Measurements from ENCODE around the gene ZNF664.
A peak's percentile ranks its signal among the peaks of the same experiment; 100 is the strongest.

Gene ZNF664

GRCh38 chr12:123972457-123973401 is at the start of gene ZNF664, which contains the start of gene CCDC92:
ZNF664 (plus strand) TSS chr12:123973215; CDS start chr12:124012145, 38,930 bp downstream.
CCDC92 (minus strand) TSS chr12:123972831; CDS start chr12:123944305, 28,526 bp downstream.
- DNase-seq (ENCODE audit: low spot score in 2 of 2) (peak; percentile 95 to 97), ATAC-seq (peak; percentile 90)
- peak within 1 kb of the TSS; percentile 85 for H3K27ac Mint-ChIP-seq
- H3K4me3 Mint-ChIP-seq, result peak within 1 kb of the TSS; percentile 87
- H3K36me3 Mint-ChIP-seq, result peaks cover 45% of the 10 kb centered on the region
- H3K9me3 Mint-ChIP-seq, result no peaks in the 10 kb centered on the region
- H3K4me1 Mint-ChIP-seq, result peaks cover 37% of the 10 kb centered on the region

GRCh38 chr12:123923927-123924326 is 49.1 kb upstream of the ZNF664 start:
- Mint-ChIP-seq H3K4me3 (no peak overlapping the region), H3K4me1 (no peaks in the 10 kb centered on the region)
- no peak for ATAC-seq

GRCh38 chr12:123924539-123924938 is 48.5 kb upstream of the ZNF664 start:
- no peaks in the 10 kb centered on the region for H3K4me1 Mint-ChIP-seq
- H3K4me3 Mint-ChIP-seq, result no peak overlapping the region
- ATAC-seq (no peak), DNase-seq (ENCODE audit: low spot score in 2 of 2) (no peak)
- no peaks in the 10 kb centered on the region for H3K9me3 Mint-ChIP-seq
- no peak overlapping the region for H3K27ac Mint-ChIP-seq
- H3K36me3 Mint-ChIP-seq, result no peaks in the 10 kb centered on the region

More at GRCh38 chr12:123923927-123924326, 49.1 kb upstream of the ZNF664 start:
- Mint-ChIP-seq H3K9me3 (no peaks in the 10 kb centered on the region), H3K36me3 (no peaks in the 10 kb centered on the region), H3K27ac (no peak overlapping the region)
- no peak for DNase-seq (ENCODE audit: low spot score in 2 of 2)

- DNase-seq (ENCODE audit: low spot score in 2 of 2), result no peak
- Mint-ChIP-seq H3K36me3 (no peaks in the 10 kb centered on the region), H3K9me3 (no peaks in the 10 kb centered on the region), H3K4me3 (no peak overlapping the region), H3K27ac (no peak overlapping the region), H3K4me1 (peaks cover 16% of the 10 kb centered on the region)
- no peak for ATAC-seq
Measured at GRCh38 chr12:123928274-123928865, 44.6 kb upstream of the ZNF664 start.

GRCh38 chr12:123928897-123929296 is 44.1 kb upstream of the ZNF664 start:
- DNase-seq (ENCODE audit: low spot score in 2 of 2) (no peak), ATAC-seq (no peak)
- Mint-ChIP-seq H3K9me3 (no peaks in the 10 kb centered on the region), H3K4me3 (no peak overlapping the region), H3K27ac (no peak overlapping the region), H3K36me3 (no peaks in the 10 kb centered on the region), H3K4me1 (peaks cover 17% of the 10 kb centered on the region)

- H3K27ac Mint-ChIP-seq, result no peak overlapping the region
- H3K36me3 Mint-ChIP-seq, result no peaks in the 10 kb centered on the region
- H3K4me1 Mint-ChIP-seq, result peaks cover 17% of the 10 kb centered on the region
- H3K4me3 Mint-ChIP-seq, result no peak overlapping the region
- DNase-seq (ENCODE audit: low spot score in 2 of 2) (no peak), ATAC-seq (no peak)
- no peaks in the 10 kb centered on the region for H3K9me3 Mint-ChIP-seq
Measured at GRCh38 chr12:123929946-123930583, 43.0 kb upstream of the ZNF664 start.

GRCh38 chr12:123931686-123932321 is 41.2 kb upstream of the ZNF664 start:
- H3K4me3 Mint-ChIP-seq, result no peak overlapping the region
- no peaks in the 10 kb centered on the region for H3K9me3 Mint-ChIP-seq
- ATAC-seq, result peak; percentile 55
- no peak for DNase-seq (ENCODE audit: low spot score in 2 of 2)
- H3K27ac Mint-ChIP-seq, result no peak overlapping the region
- peaks cover 24% of the 10 kb centered on the region for H3K4me1 Mint-ChIP-seq
- H3K36me3 Mint-ChIP-seq, result no peaks in the 10 kb centered on the region

- Mint-ChIP-seq H3K4me1 (peaks cover 35% of the 10 kb centered on the region), H3K4me3 (no peak overlapping the region), H3K36me3 (no peaks in the 10 kb centered on the region), H3K9me3 (no peaks in the 10 kb centered on the region), H3K27ac (no peak overlapping the region)
- no peak for ATAC-seq
- DNase-seq (ENCODE audit: low spot score in 2 of 2), result no peak
Measured at GRCh38 chr12:123933214-123933613, 39.8 kb upstream of the ZNF664 start.

GRCh38 chr12:123934016-123934620 is 38.9 kb upstream of the ZNF664 start:
- no peaks in the 10 kb centered on the region for H3K9me3 Mint-ChIP-seq
- peaks cover 44% of the 10 kb centered on the region for H3K4me1 Mint-ChIP-seq
- H3K27ac Mint-ChIP-seq, result no peak overlapping the region
- H3K4me3 Mint-ChIP-seq, result no peak overlapping the region
- DNase-seq (ENCODE audit: low spot score in 2 of 2) (no peak), ATAC-seq (no peak)
- H3K36me3 Mint-ChIP-seq, result no peaks in the 10 kb centered on the region

GRCh38 chr12:123934829-123935228 is 38.2 kb upstream of the ZNF664 start:
- Mint-ChIP-seq H3K27ac (no peak overlapping the region), H3K4me3 (no peak overlapping the region), H3K4me1 (peaks cover 46% of the 10 kb centered on the region), H3K36me3 (no peaks in the 10 kb centered on the region), H3K9me3 (no peaks in the 10 kb centered on the region)
- DNase-seq (ENCODE audit: low spot score in 2 of 2), result no peak
- ATAC-seq, result peak; percentile 39

- H3K36me3 Mint-ChIP-seq, result peaks cover 7% of the 10 kb centered on the region
- ATAC-seq, result no peak
- H3K4me3 Mint-ChIP-seq, result peak overlapping the region; percentile 37
- peak overlapping the region; percentile 23 for H3K27ac Mint-ChIP-seq
- no peaks in the 10 kb centered on the region for H3K9me3 Mint-ChIP-seq
- peaks cover 50% of the 10 kb centered on the region for H3K4me1 Mint-ChIP-seq
- no peak for DNase-seq (ENCODE audit: low spot score in 2 of 2)
Measured at GRCh38 chr12:123935956-123936355, 37.1 kb upstream of the ZNF664 start.

- peak overlapping the region; percentile 23 for H3K27ac Mint-ChIP-seq
- peaks cover 49% of the 10 kb centered on the region for H3K4me1 Mint-ChIP-seq
- H3K4me3 Mint-ChIP-seq, result peak overlapping the region; percentile 37
Measured at GRCh38 chr12:123936471-123936870, 36.5 kb upstream of the ZNF664 start.

GRCh38 chr12:123936956-123937706 is 35.9 kb upstream of the ZNF664 start:
- ATAC-seq (no peak), DNase-seq (ENCODE audit: low spot score in 2 of 2) (no peak)
- Mint-ChIP-seq H3K36me3 (peaks cover 12% of the 10 kb centered on the region), H3K4me3 (peak overlapping the region; percentile 75), H3K4me1 (peaks cover 42% of the 10 kb centered on the region), H3K9me3 (no peaks in the 10 kb centered on the region), H3K27ac (peak overlapping the region; percentile 96)

More at GRCh38 chr12:123936471-123936870, 36.5 kb upstream of the ZNF664 start:
- no peak for ATAC-seq
- H3K36me3 Mint-ChIP-seq, result peaks cover 7% of the 10 kb centered on the region
- no peak for DNase-seq (ENCODE audit: low spot score in 2 of 2)
- H3K9me3 Mint-ChIP-seq, result no peaks in the 10 kb centered on the region
